ENCODE results near the gene HOXB2.

Gene HOXB2

DNA sequence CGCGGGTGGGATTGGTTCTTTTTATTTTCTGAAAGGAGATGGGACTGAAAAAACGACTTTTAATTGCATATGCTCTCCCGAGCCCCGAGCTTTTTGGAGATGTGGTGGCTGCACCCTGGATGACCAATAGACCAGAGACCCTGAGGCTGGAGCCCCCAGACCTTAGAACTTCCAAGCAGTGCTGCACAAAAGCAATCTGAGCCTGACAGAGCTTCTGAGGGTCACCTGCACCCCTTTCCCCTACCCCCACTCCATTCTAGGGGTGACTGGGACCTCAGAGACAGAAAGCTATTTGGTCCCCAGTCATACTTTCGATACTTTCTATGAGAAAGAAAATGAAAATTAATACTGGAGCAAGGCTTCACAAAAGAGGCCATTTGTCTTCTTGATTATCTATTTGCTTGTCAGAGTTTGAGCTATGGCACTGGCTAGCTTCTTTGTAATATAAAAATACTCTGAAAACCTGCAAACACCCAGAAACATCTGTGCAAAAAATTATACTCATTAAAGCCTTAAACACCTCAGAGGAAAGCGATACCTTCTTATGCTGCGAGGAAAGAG is 29.7 kb upstream of the HOXB2 start:
- no peak overlapping the region for H3K4me3 Mint-ChIP-seq

DNA sequence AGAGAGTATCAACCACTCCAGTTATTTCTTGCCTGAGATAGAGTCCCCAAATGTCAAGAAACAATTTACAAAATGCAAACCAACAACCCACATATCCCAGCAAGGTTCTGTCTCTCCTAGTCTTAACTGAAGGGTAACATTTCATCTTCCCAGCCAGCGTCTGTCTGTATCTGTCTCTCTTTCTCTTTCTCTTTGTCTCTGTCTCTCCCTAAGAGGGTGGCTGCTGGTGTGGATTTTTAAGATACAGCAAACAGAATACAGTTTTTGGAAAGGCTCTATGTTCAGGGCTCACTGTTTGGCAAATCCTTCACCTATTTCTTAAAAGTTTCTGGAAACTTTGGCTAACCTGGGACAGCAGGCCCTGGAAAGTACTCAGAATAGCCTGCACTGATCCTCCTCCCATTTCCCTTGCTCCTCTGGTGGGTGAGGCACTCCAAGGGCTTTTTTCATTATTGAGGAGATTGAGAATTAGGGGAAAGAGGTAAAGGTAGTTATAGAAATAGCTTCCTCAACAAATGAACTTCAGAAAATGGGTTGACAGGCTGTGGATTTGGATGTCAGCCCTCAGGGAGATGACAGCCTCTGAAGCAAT is 27.0 kb upstream of the HOXB2 start:
- Mint-ChIP-seq H3K4me3 (no peak overlapping the region), H3K9me3 (no peaks in the 10 kb centered on the region), H3K27ac (no peak overlapping the region), H3K27me3 (peaks cover 17% of the 10 kb centered on the region), H3K36me3 (ENCODE audit: low read depth) (no peaks in the 10 kb centered on the region), H3K4me1 (ENCODE audit: low read depth) (peaks cover 10% of the 10 kb centered on the region)
- no peak for DNase-seq

More for the DNA sequence above, 29.7 kb upstream of the HOXB2 start:
- Mint-ChIP-seq H3K27me3 (peaks cover 38% of the 10 kb centered on the region), H3K36me3 (ENCODE audit: low read depth) (no peaks in the 10 kb centered on the region), H3K4me1 (ENCODE audit: low read depth) (peaks cover 26% of the 10 kb centered on the region), H3K27ac (no peak overlapping the region), H3K9me3 (no peaks in the 10 kb centered on the region)
- DNase-seq: no peak

DNA sequence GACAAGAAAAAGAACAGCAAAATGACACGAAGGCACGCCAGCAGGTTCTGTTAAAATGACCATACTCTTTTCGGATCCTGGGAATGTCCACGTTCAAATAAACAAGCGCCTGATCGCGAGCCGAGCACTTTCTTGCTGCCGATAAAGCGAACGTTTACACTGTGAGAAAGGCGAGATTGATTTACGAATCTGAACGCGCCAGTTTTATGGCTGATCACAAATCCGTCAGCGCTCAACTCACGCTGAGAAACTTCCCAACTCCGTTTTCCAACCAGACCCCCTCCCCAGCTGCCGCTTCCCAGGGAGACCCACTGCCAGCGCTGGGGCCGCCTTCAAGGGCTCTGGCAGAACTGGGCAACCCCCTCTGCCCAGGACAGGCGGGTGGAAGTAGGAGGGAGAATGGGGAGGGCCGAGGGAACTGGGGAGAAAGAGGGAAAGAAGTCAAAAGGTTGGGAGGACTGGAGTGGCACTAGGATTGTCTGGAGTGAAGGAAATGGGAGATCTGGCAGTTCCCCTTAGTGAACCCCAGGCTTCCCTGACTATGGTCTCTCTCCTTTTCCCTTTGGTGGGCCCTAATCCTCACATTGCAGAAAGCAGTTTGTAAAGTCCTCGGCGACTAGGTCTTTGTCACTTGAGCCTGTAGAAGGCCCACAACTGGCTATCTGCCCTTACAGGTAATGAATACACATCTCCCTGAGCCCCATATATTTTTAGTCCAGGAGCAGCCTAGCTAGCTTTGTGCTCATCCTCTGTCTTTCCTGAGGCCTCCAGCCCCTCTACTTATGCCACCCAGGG is 26.3 kb upstream of the HOXB2 start:
- Mint-ChIP-seq H3K27me3 (peaks cover 14% of the 10 kb centered on the region), H3K9me3 (no peaks in the 10 kb centered on the region), H3K4me1 (ENCODE audit: low read depth) (peaks cover 7% of the 10 kb centered on the region), H3K4me3 (no peak overlapping the region), H3K36me3 (ENCODE audit: low read depth) (no peaks in the 10 kb centered on the region), H3K27ac (no peak overlapping the region)
- no peak for DNase-seq

DNA sequence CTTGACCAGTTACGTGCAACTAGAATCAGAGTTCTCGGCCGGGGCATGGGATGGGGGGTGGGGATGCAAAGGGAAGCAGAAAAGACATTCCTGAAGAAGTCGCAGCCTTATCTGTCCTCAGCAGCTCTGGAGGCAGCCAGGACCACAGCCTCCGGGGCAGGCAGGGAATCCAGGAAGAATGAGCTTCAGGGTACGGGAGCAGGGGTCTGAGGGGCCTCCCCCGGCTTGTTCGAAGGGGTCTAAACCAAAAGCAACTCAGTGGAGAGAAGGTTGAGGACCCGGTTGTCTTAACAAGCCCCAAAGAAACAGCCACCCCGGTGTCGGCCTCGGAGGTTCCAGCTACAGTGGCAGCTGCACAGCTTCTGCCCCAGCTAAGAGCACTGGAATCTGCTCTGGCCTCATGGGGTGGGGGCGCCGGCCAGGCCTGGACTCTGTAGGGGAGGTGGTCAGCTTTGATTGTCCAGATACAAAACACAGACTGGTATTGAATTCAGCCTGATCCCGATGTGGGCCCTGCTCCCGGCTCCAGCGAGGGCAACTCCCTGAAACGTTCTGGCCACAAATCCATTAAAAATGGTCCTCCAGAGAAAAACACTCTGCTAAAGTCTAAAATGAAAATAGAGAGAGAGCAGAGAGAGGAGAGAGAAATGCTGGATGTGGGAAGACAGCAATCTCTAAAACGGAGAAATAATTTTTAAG is 25.6 kb upstream of the HOXB2 start:
- H3K4me3 Mint-ChIP-seq: no peak overlapping the region
- no peak overlapping the region for H3K27ac Mint-ChIP-seq
- H3K27me3 Mint-ChIP-seq: peaks cover 11% of the 10 kb centered on the region
- H3K4me1 Mint-ChIP-seq (ENCODE audit: low read depth): peaks cover 4% of the 10 kb centered on the region
- no peaks in the 10 kb centered on the region for H3K9me3 Mint-ChIP-seq
- H3K36me3 Mint-ChIP-seq (ENCODE audit: low read depth): no peaks in the 10 kb centered on the region
- no peak for DNase-seq

DNA sequence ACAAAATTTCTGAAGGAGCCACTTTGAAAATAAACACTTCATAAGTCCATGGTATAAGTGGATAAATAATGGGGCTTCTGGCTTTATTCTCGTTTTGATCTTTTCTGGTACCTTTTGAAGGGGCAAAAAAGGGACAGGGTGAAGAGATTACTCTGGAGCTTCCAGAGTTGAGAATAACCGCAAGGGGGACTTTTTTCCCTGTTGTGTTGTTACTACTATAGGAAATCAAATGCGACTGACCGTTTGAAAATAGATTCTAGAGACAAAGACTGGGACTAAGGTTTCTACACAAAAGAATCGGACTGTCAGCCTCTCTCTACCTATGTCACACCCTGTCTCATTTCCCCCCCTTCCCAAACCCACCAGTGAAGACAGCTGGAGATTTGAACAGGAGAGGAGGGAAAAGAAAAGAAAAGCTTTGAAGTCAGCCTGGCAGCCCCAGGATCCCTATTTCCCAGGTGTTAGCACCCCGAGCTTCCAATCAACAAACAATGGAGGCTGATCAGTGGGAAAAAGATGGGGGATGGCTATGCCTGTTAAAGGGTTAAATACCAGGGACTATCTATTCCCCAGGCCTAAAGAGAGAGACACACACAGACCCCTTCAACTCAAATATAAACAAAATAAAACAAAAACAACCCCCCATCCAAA is 24.9 kb upstream of the HOXB2 start:
- Mint-ChIP-seq H3K4me3 (no peak overlapping the region), H3K4me1 (ENCODE audit: low read depth) (peaks cover 4% of the 10 kb centered on the region)

DNA sequence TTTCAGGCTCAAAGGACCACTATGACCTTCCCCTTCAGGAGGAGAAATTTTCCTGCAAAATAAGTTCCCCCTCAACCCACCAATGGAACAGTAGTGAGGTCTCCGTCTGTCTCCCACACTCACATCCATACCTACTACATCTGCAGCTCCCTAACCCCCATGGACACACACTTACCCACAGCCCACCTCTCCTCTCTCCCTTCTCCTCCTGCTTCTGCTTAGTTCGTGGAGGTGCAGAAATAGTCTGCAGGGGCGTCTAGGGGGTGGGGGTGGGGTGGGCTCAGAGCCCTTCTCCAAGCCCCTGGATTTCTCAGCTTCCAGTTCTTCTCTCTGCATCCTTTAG is 24.3 kb upstream of the HOXB2 start:
- H3K27ac Mint-ChIP-seq: no peak overlapping the region
- no peaks in the 10 kb centered on the region for H3K9me3 Mint-ChIP-seq
- H3K27me3 Mint-ChIP-seq: peaks cover 5% of the 10 kb centered on the region
- no peak overlapping the region for H3K4me3 Mint-ChIP-seq
- H3K4me1 Mint-ChIP-seq (ENCODE audit: low read depth): peaks cover 7% of the 10 kb centered on the region
- DNase-seq: no peak
- H3K36me3 Mint-ChIP-seq (ENCODE audit: low read depth): no peaks in the 10 kb centered on the region

More for the DNA sequence above, 24.9 kb upstream of the HOXB2 start:
- Mint-ChIP-seq H3K27me3 (peaks cover 9% of the 10 kb centered on the region), H3K27ac (no peak overlapping the region), H3K9me3 (no peaks in the 10 kb centered on the region), H3K36me3 (ENCODE audit: low read depth) (no peaks in the 10 kb centered on the region)
- no peak for DNase-seq

GRCh38 chr17:48568499-48569239 is 23.8 kb upstream of the HOXB2 start:
- H3K4me3 Mint-ChIP-seq: peak overlapping the region; percentile 29
- H3K9me3 Mint-ChIP-seq: no peaks in the 10 kb centered on the region
- H3K4me1 Mint-ChIP-seq (ENCODE audit: low read depth): peaks cover 10% of the 10 kb centered on the region
- H3K27ac Mint-ChIP-seq: no peak overlapping the region
- no peak for DNase-seq
- H3K36me3 Mint-ChIP-seq (ENCODE audit: low read depth): no peaks in the 10 kb centered on the region
- H3K27me3 Mint-ChIP-seq: peaks cover 5% of the 10 kb centered on the region

DNA sequence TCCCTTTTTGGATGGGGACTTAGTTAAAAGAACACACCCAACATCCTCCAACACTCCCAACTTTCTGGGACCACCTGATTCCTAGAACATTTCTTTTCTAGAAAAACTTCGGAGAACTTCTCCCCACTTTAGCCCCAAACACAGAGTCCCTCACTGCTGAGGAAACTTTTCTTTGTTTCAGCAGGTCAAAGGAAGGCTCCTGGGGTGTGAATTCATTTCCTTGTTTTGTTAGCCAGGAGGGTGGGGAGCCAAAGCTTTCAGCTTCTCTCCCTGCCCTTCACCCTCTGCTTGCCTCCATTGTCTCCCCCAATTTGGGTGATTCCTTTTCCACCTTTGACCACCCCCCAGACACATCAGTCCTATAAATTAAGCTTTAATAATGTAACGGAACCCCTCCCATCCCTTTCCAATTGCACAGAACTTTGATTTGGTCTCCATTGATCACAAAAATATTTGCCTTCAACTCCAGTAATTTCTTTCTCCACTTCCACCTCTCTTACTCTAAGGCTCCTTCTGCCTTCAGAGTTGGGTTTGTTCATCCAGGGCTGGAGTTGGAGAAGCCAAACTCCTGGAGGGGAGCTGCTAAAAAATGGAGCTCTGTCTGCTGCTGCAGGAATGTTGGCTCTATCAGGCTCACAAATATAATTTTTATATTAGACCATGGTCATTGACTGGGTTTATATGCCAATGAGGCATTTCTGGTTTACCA is 22.9 kb upstream of the HOXB2 start:
- Mint-ChIP-seq H3K27me3 (peaks cover 14% of the 10 kb centered on the region), H3K4me3 (no peak overlapping the region), H3K36me3 (ENCODE audit: low read depth) (no peaks in the 10 kb centered on the region), H3K27ac (no peak overlapping the region), H3K9me3 (no peaks in the 10 kb centered on the region), H3K4me1 (ENCODE audit: low read depth) (peaks cover 10% of the 10 kb centered on the region)
- no peak for DNase-seq

DNA sequence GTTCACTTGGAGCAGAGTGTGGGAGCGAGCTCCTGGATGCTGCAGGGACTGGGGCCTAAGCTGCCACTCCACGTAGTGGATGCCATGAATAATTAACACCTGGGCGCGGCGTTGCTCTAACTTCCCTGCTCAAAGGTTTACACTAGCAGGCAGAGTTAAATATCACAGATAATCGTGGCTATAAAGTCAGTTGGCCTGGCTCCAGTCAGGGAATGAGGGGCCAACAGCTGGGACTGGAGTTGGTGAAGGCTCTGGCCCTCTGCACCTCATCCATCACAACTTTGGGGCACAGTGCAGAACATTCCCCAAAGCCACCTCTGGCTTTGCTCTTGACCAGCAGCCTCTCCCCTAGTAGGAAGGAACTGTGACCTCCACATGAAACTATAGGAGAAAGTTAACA is 22.3 kb upstream of the HOXB2 start:
- no peaks in the 10 kb centered on the region for H3K36me3 Mint-ChIP-seq (ENCODE audit: low read depth)
- no peak overlapping the region for H3K4me3 Mint-ChIP-seq
- H3K27ac Mint-ChIP-seq: no peak overlapping the region
- no peaks in the 10 kb centered on the region for H3K9me3 Mint-ChIP-seq
- peaks cover 20% of the 10 kb centered on the region for H3K27me3 Mint-ChIP-seq
- DNase-seq: no peak
- peaks cover 10% of the 10 kb centered on the region for H3K4me1 Mint-ChIP-seq (ENCODE audit: low read depth)

DNA sequence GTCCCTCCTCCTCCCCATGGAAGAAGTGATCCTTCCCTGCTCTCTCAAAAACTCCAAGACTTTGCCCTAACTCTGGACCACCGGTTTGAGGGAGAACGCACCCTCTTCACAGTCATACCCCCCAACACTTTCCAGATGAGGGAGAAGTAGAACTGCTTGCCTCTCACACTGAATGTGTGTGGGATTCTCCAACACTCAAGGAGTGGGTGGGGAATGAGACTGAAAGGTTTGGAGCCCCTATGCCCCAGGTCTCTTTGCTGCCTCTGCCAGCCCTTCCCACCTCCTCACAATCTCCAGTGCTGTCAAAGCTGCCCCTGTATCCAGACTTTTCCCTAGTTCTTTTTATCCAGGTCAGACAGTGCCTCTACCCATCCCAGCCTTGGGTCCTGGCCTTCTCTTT is 21.8 kb upstream of the HOXB2 start:
- no peak overlapping the region for H3K4me3 Mint-ChIP-seq
- peaks cover 22% of the 10 kb centered on the region for H3K27me3 Mint-ChIP-seq
- H3K9me3 Mint-ChIP-seq: no peaks in the 10 kb centered on the region
- no peak overlapping the region for H3K27ac Mint-ChIP-seq
- H3K4me1 Mint-ChIP-seq (ENCODE audit: low read depth): peaks cover 10% of the 10 kb centered on the region
- no peaks in the 10 kb centered on the region for H3K36me3 Mint-ChIP-seq (ENCODE audit: low read depth)
- DNase-seq: no peak

GRCh38 chr17:48565925-48566710 is 21.2 kb upstream of the HOXB2 start:
- no peak overlapping the region for H3K4me3 Mint-ChIP-seq
- H3K4me1 Mint-ChIP-seq (ENCODE audit: low read depth): peaks cover 10% of the 10 kb centered on the region
- no peaks in the 10 kb centered on the region for H3K36me3 Mint-ChIP-seq (ENCODE audit: low read depth)
- no peaks in the 10 kb centered on the region for H3K9me3 Mint-ChIP-seq
- no peak for DNase-seq
- H3K27ac Mint-ChIP-seq: no peak overlapping the region
- peaks cover 26% of the 10 kb centered on the region for H3K27me3 Mint-ChIP-seq

GRCh38 chr17:48565022-48565554 is 20.2 kb upstream of the HOXB2 start:
- no peak overlapping the region for H3K27ac Mint-ChIP-seq
- H3K9me3 Mint-ChIP-seq: no peaks in the 10 kb centered on the region
- DNase-seq: no peak
- peaks cover 24% of the 10 kb centered on the region for H3K27me3 Mint-ChIP-seq
- no peak overlapping the region for H3K4me3 Mint-ChIP-seq
- H3K36me3 Mint-ChIP-seq (ENCODE audit: low read depth): no peaks in the 10 kb centered on the region
- H3K4me1 Mint-ChIP-seq (ENCODE audit: low read depth): peaks cover 10% of the 10 kb centered on the region
